ENCODE data around the gene S100PBP.

Gene S100PBP

GRCh38 chr1:32871364-32872191, 54.1 kb downstream of the S100PBP start:
- no peak for DNase-seq

- no peak for DNase-seq
Observed at GRCh38 chr1:32872192-32872460, 54.7 kb downstream of the S100PBP start.

- no peak for DNase-seq
Observed at GRCh38 chr1:32873484-32873883, 56.0 kb downstream of the S100PBP start.

- DNase-seq, result no peak
Observed at GRCh38 chr1:32874860-32875752, 57.7 kb downstream of the S100PBP start.

- DNase-seq, result peak; percentile 45 to 62
Observed at GRCh38 chr1:32876341-32877210, 59.1 kb downstream of the S100PBP start.

- DNase-seq, result no peak
Observed at GRCh38 chr1:32877211-32878110, 60.0 kb downstream of the S100PBP start.

GRCh38 chr1:32878183-32878582, 60.7 kb downstream of the S100PBP start:
- no peak for DNase-seq

- no peak for DNase-seq
Observed at GRCh38 chr1:32878637-32879041, 61.2 kb downstream of the S100PBP start.

- no peak for DNase-seq
Observed at GRCh38 chr1:32881291-32881690, 63.8 kb downstream of the S100PBP start.

GRCh38 chr1:32881871-32882850, 64.7 kb downstream of the S100PBP start:
- no peak for DNase-seq

GRCh38 chr1:32883338-32884031, 66.0 kb downstream of the S100PBP start:
- DNase-seq, result no peak

- no peak for DNase-seq
Observed at GRCh38 chr1:32884032-32884372, 66.5 kb downstream of the S100PBP start.

GRCh38 chr1:32884726-32885125, 67.3 kb downstream of the S100PBP start:
- DNase-seq, result no peak

GRCh38 chr1:32885676-32886003, 68.2 kb downstream of the S100PBP start:
- no peak for DNase-seq

GRCh38 chr1:32886004-32886827, 68.8 kb downstream of the S100PBP start, which contains the start of gene HPCA:
HPCA (plus strand) TSS chr1:32886491; CDS start chr1:32888899, 2,408 bp downstream.
- peak in 1 of 2 donors; percentile 4 for DNase-seq

- DNase-seq, result no peak
Observed at GRCh38 chr1:32886828-32887414, 69.5 kb downstream of the S100PBP start.

- no peak for DNase-seq
Observed at GRCh38 chr1:32887623-32888022, 70.2 kb downstream of the S100PBP start.

- no peak for DNase-seq
Observed at GRCh38 chr1:32888134-32888533, 70.7 kb downstream of the S100PBP start.

Data from CD4-positive, alpha-beta T cell treated with Interleukin-1 beta for 1 hour (primary cell).